Measurements from ENCODE around the gene KIF1B. TPM values are rescaled to one million over a fixed set of nuclear protein-coding genes. Genes with fewer than 3 reads are reported as not detected.

Gene KIF1B
- total RNA-seq, 2 experiments from 2014 or later, result 7.9 to 9.7 TPM

- no peaks in the 10 kb centered on the region for H3K27me3 ChIP-seq (ENCODE audit: control insufficient read depth in 1 of 2, insufficient read depth in 2 of 2, low read length in 2 of 2)
- no peaks in the 10 kb centered on the region for H3K9me3 ChIP-seq (ENCODE audit: control insufficient read depth in 1 of 2, insufficient read depth in 1 of 2, low read length in 2 of 2)
- no peak overlapping the region for H3K4me3 Mint-ChIP-seq
- DNase-seq (no peak), ATAC-seq (ENCODE audit: poor library complexity) (no peak)
- H3K4me1 ChIP-seq (ENCODE audit: insufficient read depth, low read length), result no peaks in the 10 kb centered on the region
- POLR2A ChIA-PET, result no interaction called here
- intact Hi-C loops (cut with DNase I, micrococcal nuclease), result no loop called here
- CTCF ChIA-PET, result no interaction called here
- H3K27ac ChIP-seq (ENCODE audit: low read depth in 1 of 2, low read length in 2 of 2), result no peak overlapping the region
- H3K36me3 ChIP-seq (ENCODE audit: insufficient read depth, low read length), result peaks cover 21% of the 10 kb centered on the region
- no peaks in the 10 kb centered on the region for H3K4me1 Mint-ChIP-seq (ENCODE audit: low read depth)
- H3K36me3 Mint-ChIP-seq (ENCODE audit: low read depth), result peaks cover 56% of the 10 kb centered on the region
- no peak for TF ChIP-seq CTCF (IDR thresholded peaks at IDR 0.05)
- H3K27ac Mint-ChIP-seq, result no peak overlapping the region
- H3K9me3 Mint-ChIP-seq, result no peaks in the 10 kb centered on the region
- no peak overlapping the region for H3K4me3 ChIP-seq (ENCODE audit: low read length)
- H3K27me3 Mint-ChIP-seq, result no peaks in the 10 kb centered on the region
These were observed 88.8 kb downstream of the KIF1B start for GRCh38 chr1:10299151-10299550.

- Mint-ChIP-seq H3K4me1 (ENCODE audit: low read depth) (no peaks in the 10 kb centered on the region), H3K27ac (no peak overlapping the region), H3K36me3 (ENCODE audit: low read depth) (peaks cover 31% of the 10 kb centered on the region), H3K27me3 (no peaks in the 10 kb centered on the region), H3K9me3 (no peaks in the 10 kb centered on the region), H3K4me3 (no peak overlapping the region)
- Histone ChIP-seq H3K27ac (ENCODE audit: low read depth in 1 of 2, low read length in 2 of 2) (no peak overlapping the region), H3K4me3 (ENCODE audit: low read length) (no peak overlapping the region), H3K27me3 (ENCODE audit: control insufficient read depth in 1 of 2, insufficient read depth in 2 of 2, low read length in 2 of 2) (no peaks in the 10 kb centered on the region), H3K4me1 (ENCODE audit: insufficient read depth, low read length) (no peaks in the 10 kb centered on the region), H3K9me3 (ENCODE audit: control insufficient read depth in 1 of 2, insufficient read depth in 1 of 2, low read length in 2 of 2) (no peaks in the 10 kb centered on the region), H3K36me3 (ENCODE audit: insufficient read depth, low read length) (peaks cover 13% of the 10 kb centered on the region)
- ATAC-seq (ENCODE audit: poor library complexity), result no peak
- POLR2A ChIA-PET, result no interaction called here
- TF ChIP-seq CTCF (IDR thresholded peaks at IDR 0.05), result no peak
- DNase-seq, result no peak
- intact Hi-C loops (cut with DNase I, micrococcal nuclease), result no loop called here
- CTCF ChIA-PET, result no interaction called here
These were observed 92.0 kb downstream of the KIF1B start for GRCh38 chr1:10302416-10302815.

- peaks cover 21% of the 10 kb centered on the region for H3K36me3 Mint-ChIP-seq (ENCODE audit: low read depth)
- DNase-seq (no peak), ATAC-seq (ENCODE audit: poor library complexity) (no peak)
- CTCF ChIA-PET, result interaction anchor here (0.6 kb wide), 1 partner anchor 119 kb away, joined by 3 read pairs; no protein-coding TSS in a partner anchor
- no peaks in the 10 kb centered on the region for H3K9me3 ChIP-seq (ENCODE audit: control insufficient read depth in 1 of 2, insufficient read depth in 1 of 2, low read length in 2 of 2)
- H3K4me3 ChIP-seq (ENCODE audit: low read length), result no peak overlapping the region
- no peak overlapping the region for H3K27ac ChIP-seq (ENCODE audit: low read depth in 1 of 2, low read length in 2 of 2)
- POLR2A ChIA-PET, result no interaction called here
- no peaks in the 10 kb centered on the region for H3K27me3 ChIP-seq (ENCODE audit: control insufficient read depth in 1 of 2, insufficient read depth in 2 of 2, low read length in 2 of 2)
- no peak overlapping the region for H3K27ac Mint-ChIP-seq
- intact Hi-C loops (cut with DNase I, micrococcal nuclease), result no loop called here
- H3K9me3 Mint-ChIP-seq, result no peaks in the 10 kb centered on the region
- no peaks in the 10 kb centered on the region for H3K27me3 Mint-ChIP-seq
- H3K4me3 Mint-ChIP-seq, result no peak overlapping the region
- peaks cover 11% of the 10 kb centered on the region for H3K4me1 Mint-ChIP-seq (ENCODE audit: low read depth)
- H3K4me1 ChIP-seq (ENCODE audit: insufficient read depth, low read length), result peaks cover 4% of the 10 kb centered on the region
- H3K36me3 ChIP-seq (ENCODE audit: insufficient read depth, low read length), result peaks cover 13% of the 10 kb centered on the region
- TF ChIP-seq CTCF (IDR thresholded peaks at IDR 0.05), result no peak
These were observed 93.9 kb downstream of the KIF1B start for GRCh38 chr1:10304295-10304694.
